Fibroblast of peridontal ligament (primary cell): ENCODE results near the gene GNA12.
A peak's percentile ranks its signal among the peaks of the same experiment; 100 is the strongest.

Experiments used
- DNase-seq: peaks from one replicate; pipeline ENCODE4 v3.0.0-alpha.2; 2010; ENCODE audit errors: extremely low read depth

Gene GNA12

DNA sequence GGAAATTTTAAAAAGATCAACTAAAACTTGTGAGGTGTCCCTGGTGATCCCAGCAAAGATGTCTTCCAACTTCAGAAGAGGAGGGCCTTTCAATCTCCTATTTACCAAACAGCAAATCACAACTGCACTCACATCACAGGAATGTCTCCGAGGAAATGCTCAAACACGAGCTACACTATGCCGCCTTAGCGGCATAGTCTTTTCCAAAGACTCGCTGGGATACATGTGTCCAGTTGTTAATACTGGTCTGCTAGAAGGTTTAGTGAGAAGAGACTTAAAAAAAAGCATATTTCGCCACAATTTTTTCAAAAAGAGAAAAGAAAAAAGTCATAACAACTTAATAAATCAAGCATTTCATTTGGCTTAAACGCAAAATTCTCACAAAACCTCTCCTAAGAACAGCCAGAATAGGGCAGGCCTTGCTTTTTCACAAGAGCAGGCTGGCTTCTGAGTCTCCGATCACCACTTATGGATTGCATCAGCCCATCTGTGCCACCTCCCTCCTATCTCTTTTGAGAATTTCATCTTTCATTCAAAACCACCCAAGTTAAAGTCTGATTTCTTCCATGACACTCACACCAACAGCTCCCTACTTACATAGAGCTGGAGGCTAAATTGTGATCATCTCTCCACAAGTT lies 66.1 kb downstream of the GNA12 start:
- no peak for DNase-seq

DNA sequence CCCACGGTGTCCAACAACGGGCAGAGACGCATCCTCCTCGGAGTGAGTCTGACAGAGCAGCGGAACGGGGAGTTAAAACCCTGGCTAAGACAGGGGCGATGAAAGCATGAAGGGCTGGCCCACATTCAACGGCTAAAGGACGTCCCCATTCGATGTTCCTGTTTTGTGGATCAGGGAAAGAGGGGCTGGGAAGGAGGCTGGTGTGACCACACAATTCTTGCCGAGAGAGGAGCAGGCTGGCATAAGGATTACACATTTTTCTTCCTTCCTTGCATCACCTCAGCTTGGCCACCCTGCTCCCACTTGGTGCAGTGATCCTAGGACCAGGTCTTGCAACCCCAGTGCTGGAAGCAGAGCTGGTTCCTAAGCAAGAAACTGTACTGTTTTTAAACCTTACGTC lies 67.7 kb downstream of the GNA12 start:
- no peak for DNase-seq

DNA sequence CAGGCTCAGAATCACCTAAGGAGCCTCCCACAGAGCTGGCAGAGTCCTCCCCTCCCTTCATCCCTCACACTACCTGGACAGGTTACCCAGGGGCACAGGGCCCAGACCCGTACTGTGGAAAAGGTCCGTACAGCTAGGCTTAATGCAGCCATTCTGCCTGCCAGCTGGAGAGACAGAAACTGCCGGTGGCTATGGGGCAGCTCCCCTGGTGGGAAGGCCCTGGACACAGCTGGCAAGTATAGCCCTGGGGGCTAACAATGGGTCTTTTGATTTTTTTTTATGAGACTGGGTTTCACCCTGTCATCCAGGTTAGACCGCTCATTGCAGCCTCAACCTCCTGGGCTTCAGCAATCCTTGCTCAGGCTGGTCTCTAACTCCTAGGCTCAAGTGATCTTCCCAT lies 68.3 kb downstream of the GNA12 start:
- DNase-seq: no peak

DNA sequence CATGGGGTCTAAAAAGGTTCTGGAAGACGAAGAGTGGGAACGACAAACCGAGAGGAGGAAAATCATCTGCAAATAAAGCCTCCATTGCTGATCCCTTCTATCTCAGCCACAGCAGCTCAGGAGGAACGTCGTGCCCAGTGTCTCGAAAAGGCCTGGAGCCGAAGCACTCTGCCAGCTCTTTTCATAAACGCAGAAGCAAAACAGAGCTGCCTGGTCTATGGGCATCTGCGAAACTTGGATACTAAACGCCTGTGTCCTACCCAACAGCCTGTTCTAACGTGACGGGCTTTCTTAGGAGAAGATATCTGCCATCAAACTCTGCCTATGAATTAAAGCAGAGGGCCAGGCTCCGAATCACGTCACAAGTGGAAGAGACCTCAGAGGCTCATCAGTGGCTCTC lies 68.7 kb downstream of the GNA12 start:
- no peak for DNase-seq

DNA sequence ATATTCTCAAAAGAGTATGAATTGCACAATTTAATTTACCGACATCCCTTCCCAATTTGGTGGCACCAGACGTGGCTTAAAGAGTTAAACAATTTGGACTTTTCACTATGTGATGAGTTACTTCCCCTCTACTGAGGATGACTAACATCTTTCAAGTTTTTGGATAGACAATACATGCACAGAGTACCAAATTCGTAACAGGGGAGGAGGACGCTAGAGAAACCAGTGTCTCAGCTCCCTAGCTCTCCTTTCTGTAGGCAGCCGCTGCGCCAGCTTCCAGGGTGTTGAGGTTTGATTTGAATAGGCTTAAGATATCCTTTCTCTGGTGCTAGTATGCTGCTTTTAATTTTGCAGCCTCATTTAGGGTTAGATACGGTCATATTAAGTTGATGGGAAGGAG lies 69.2 kb downstream of the GNA12 start:
- no peak for DNase-seq

DNA sequence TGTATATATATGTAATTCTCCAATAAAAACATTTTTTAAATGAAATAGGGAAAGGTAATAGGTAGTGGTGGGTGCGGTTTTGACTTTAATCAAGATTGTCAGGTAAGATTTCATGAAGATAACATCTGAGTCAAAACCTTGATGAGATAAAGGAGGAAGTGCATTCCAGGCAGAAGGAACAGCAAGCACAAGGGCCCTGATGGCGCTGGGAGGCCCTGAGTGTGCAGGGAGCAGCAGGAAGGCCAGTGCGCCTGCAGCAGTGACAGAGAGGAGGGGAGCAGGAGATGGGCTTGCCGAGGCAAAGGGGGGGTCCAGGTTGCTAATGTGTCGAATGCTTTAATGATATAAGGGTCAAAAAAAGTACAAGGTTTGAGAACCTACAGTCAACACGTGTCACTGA lies 69.8 kb downstream of the GNA12 start:
- DNase-seq: no peak

DNA sequence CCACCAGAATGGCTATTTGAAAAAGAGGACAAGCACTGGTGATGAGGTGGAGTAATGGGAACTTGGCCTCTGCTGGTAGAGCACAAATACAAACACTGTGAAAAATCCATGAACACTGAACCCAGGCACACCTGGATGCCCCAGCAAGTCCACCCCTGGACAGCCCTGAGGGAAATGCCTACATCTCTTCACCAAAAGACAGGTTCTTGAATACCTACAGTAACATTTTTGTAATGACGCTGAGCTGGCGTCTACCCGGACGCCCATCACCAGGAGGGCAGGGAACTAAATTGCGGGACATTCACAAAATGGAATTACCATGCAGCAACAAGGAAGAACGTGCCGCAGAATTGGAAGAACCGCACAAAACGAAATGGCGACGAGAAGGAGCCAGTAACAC lies 70.5 kb downstream of the GNA12 start:
- no peak for DNase-seq

DNA sequence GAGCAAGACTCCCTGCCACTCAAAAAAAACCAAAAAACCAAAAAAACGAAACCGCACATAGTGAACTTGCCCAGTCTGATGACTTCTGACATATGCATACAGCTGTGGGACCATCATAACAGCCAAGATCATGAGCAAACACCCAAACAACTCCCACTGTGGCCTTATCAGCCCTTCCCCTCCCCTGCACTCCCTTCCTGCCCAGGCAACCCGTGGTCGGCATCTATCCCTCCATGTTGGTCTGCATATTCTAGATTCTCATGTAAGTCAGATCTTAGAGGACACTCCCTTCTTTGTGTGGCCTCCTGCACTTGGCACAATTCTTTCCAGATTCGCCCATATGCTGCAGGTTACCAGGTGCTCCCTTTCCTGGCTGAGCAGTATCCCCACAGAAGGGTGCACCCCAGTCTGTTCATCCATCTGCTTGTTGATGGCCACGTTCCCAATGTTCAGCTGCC lies 72.8 kb downstream of the GNA12 start:
- no peak for DNase-seq

DNA sequence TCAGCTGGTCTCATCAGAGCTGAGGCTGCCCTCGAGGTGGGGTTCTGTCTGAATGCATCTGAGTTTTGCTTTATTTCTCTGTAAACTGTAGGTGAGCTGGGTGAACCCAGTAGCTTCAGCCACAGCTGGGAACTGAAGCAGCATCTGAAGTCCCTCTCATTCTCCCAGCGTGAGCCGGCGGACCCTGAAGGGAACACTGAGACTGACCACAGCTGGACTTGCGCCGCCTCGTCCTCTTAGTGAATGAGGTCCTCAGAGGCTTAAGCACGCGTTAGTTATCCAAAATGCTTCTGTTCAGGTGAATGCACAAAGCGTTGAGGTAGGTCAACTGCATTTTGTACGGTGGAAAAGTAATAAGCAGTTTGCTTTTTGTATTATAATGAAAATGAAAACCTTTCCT lies 79.5 kb downstream of the GNA12 start:
- no peak for DNase-seq

DNA sequence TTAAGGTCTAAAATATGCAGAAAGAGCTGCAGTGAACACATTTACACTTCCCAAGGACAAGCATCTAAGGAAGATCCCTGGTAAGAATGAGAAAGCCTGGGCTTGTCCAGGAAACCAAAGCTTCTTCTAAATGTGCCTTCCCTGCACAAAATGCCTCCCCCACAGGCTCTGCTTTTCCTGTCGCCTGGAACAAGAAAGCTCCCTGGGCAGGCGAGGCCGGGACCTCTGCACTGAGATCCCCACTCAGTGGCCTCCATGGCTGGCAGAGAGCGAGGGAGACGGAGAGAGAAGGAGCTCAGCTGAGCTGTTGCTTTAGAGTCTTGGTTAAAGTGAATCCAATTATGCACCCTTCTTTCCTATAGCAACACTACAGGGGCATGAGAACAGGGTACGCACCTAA lies 80.5 kb downstream of the GNA12 start:
- no peak for DNase-seq

DNA sequence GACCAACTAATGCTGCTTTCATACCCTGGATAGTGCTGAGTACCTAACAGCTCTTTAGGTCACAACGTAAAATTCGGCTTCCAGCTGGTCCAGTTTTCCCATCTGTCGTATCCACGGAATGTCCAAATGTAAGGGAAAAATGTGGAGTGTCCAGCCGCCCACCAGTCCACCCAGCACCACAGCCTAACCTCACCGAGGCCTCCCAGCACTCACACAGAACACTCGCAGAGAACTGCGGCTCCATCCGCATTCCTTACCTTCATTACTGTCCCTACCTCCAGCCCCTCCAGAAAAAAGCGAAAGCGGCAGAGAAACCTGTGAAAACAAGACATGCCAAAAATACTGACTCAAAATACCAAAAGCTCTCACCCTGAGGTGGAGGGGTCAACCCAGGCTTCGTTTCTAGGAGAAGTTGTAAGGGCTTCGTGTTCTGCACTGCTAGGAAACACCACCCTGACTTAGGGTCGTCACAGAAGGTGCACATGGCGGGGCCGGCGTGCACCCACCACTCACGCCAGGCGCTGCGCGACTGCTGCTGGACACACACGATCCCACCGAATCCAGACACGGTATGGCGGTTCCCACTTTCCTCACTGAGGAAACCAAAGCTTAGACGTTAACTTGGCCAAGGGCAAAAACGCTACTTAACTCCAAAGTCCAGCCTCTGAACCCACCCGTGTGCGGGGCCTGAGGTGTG lies 82.2 kb downstream of the GNA12 start:
- no peak for DNase-seq

DNA sequence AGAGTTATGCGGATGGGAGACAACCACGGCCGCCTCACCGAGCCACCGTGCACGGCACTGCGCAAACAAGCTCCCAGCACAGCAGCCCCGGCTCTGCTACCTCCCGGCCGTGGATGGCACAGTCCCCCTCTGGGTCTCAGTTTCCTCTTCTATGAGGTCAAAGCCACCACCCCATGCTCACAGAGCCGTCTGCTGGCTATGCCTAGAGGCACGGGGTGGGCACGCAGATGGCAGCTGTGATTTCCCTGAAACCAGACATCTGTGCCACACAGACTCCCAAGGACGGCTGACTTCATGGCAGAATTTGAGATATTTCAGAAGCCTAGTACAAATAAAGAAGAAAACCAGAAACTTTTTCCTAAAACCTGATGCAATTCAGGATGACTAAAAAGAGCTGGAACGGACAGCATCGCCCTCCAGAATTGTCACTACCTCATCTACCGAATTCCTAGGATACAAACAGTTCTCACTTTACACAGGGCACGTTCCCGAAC lies 82.9 kb downstream of the GNA12 start:
- DNase-seq: no peak

DNA sequence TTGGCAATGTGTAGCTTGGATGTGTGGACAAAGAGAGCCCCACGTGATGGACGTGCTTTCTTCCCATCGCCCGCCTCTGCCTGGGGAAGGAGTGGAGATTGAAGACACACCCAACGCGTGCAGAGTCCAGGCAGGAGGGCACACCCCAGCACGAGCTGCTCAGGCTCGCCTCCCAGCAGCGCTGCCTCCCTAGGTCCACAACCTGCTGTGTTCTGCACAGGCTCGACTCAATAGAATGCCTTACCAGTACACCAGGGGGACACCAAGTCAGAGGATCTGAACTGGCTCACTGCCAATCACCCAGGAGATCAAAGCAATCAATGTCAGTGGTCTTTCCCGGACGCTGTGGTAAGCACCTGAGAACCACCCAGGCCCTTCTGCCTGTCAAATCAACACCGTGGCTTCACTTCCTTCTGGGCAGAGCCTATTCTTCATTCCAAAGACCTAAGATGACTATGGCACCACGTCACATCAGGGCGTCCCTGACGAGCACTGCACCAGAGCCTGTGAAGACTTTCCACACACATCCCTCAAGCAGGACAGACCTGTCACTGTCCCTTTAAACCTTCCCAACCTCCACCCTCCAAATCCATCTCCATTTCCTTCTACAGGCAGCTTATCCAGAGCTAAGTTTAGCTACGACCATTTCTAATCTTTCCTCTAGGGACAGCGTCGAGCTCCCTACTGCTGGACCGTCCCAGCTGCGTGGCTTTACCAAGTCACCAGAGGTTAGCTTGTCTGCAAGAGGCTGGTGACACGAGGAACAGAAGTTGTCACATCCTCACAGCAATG lies 83.8 kb downstream of the GNA12 start:
- DNase-seq: peak; percentile 28

DNA sequence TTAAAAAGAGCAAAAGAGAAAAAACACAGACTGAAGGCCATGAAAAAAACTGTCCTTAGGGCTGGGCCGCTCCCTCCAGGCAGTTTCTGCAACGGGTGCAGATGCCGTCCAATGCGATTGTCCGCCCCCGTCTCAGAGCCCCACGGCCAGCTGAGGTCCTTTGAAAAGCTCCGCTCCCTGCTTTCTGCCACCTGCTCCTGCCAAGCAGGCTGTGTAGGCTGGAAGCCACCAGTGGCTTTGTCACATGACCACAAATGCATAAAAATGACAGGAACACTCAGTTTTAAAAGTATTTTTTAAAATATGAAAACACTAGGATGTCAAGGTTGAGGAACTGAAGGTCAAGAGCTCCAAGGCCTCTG lies 84.4 kb downstream of the GNA12 start:
- no peak for DNase-seq

DNA sequence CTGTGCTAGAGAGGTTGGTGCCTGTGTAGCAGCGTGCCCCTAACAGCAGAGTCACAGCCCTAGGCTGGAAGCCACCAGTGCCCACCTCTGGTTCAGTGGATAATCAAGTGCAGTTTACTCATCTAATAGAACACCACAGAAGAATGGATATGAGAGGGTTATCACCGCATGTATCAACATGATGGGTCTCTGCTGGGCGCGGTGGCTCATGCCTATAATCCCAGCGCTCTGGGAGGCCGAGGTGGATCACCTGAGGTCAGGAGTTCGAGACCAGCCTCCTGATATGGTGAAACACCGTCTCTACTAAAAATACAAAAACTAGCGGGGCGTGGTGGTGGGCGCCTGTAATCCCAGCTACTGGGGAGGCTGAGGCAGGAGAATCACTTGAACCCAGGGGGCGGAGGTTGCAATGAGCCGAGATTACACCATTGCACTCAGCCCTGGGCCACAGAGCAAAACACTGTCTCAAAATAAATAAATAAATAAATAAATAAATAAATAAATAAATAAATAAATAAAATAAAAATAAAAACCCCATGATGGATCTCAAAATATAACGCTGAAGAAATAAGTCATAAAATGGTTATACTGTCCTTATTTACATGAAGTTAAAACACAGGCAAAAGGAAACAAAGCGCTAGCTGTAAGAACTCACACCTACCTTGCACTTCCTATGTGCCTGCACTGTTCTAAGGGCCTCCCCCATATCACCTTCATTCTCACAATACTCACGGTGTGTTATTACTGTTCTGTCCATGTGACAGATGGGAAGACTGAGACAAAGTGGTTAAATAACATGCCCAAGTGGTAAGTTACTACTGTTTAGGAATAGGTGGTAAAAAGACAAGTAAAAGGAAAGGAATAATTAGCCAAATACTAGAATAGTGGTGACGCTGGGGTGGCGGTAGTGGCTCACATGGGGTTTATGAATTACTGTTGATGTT lies 85.2 kb downstream of the GNA12 start:
- no peak for DNase-seq

DNA sequence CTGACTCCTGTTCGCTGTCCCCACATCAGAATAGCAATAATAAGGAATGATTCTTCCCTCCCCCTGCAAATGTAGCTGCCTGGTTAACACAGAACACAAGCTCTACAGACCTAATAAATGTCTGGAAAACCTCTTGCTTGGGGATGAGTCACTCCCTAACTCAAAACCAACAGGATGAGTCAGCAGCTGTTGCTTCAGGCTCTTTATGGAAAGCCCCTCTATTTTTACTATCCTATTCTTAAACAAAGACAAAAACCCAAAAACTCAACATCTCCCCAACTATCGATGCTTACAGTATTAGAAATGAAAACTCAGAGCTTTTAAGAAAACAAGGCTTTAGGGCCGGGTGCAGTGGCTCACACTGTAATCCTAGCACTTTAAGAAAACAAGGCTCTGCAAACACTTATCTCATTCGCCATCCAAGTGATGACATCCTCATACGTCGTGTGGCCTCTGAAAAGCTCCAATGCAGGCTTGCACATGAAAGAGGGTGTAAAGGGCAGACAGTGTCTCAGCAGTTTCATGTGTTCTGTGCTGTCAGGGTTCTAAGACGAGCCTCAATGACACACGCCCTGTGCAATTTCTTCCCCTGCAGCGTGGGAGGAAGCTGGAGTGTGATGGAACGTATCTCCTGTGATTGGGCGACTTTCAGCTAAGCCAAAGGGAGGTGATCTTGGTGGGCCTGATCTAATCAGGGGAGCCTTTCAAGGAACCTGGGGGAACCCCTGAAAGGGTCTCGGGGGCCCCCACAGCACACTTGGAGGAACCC lies 86.0 kb downstream of the GNA12 start:
- DNase-seq: peak; percentile 98

DNA sequence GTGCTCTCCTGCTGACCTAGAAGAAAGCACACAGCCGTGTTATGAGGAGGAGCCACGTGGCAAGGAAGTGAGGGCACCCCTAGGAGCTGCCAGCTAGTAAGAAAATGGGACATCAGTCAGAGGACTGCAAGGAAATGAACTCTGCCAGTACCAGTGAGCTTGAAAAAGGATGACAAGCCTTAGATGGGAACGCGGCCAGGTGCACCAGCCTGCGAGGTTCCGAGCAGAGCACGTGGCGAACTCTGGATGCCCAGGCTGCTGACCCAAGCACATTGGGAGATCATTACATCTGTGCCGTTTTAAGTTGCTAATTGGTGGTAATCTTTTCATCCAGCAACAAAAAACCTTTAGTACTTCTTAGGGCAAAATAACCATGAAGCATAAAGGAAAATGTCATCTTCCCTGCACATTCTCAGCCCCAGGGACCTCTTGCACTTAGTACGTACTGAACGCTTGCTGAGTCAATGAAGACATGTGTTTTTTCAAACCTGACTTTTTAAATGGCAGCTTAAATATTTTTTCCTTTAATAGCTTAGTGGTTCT lies 86.7 kb downstream of the GNA12 start:
- peak; percentile 69 for DNase-seq

DNA sequence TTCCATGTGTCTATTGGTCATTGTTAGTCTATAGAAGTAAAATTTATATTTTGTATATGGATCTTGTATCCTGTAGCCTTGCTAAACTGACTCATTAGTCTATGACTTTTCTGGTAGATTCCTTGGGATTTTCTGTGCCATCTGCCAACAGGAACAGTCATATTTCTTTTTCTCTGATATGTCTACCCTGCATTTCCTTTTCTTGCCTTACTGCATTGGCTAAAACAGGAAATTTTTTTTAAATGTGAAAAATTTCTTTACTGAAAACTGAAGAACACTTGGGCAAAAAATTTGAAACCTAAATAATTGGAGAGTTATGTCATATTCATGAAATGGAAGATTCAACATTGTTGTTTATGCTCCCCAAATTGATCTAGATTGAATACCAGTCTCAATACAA lies 88.6 kb downstream of the GNA12 start:
- no peak for DNase-seq

DNA sequence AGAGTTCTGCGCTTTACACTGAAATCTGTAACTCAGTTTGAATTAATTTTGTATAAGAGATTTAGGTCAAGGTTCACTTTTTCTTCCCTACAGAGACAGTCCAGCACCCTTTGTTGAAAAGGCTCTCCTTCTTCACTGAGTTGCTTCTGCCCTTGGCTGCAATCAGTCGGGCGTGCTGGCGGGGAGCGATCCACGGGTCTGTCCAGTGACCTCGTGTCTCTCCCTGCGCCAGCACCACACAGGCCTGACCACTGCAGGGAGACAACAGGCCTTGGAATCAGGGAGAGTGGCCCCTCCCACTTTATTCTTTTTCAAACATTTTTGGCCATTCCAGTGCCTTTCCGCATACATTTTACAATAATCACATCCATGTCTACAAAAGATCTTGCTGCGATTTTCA lies 89.2 kb downstream of the GNA12 start:
- DNase-seq: no peak

DNA sequence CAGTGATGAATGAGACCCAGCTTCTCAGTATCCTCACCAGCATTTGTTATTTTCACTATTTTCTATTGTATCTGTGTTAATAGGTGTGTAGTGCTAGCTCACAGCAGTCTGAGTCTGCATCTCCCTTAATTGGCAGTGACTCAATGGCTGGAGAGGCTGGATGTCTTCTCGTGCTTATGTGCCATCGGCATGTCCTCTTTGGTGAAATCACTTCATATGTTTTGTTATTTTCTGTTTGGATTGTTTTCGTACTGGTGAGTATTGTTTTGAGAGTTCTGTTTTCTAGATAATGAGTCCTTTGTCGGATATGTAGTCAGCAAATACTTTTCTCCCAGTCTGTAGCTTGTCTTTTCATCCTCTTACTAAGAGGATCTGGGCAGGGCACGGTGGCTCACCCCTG lies 90.0 kb downstream of the GNA12 start:
- DNase-seq: no peak

DNA sequence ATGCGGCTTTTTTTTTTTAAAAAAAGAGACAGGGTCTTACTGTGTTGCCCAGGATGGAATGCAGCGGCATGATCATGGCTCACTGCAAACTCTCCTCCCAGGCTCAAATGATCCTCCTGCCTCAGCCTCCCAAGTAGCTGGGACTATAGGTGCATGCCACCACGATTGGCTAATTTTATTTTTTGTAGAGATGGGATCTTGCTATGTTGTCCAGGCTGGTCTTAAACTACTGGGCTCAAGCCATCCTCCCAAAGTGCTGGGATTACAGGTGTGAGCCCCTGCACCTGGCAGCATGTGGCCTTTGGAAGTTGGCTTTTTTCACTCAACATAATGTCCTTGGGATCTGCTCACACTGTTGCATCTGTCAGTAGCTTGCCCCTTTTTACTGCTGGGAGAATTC lies 91.0 kb downstream of the GNA12 start:
- no peak for DNase-seq
